Stimulated activated CD4-positive, alpha-beta T cell treated with anti-CD3 and anti-CD28 coated beads, Interleukin-1b, Interleukin-23, amount 100 ng/mL, for 48 hours (primary cell): ENCODE measurements around the gene SLC39A10.
A peak's percentile ranks its signal among the peaks of the same experiment; 100 is the strongest.
"Not testable (repeated sequence)": the region's sequence is repeated elsewhere in the genome, so short reads cannot be mapped to it uniquely, and the experiment has no call there.

Experiments used
- DNase-seq: peaks from one replicate; pipeline ENCODE4 v3.0.0-alpha.2; 2020

SLC39A10 gene

GRCh38 chr2:195656859-195657633, at the start of gene SLC39A10:
Gene SLC39A10, plus strand, starts transcription at chr2:195657226. Its CDS starts 22,817 bp downstream, at chr2:195680043.
- DNase-seq, result peak; percentile 97

GRCh38 chr2:195608768-195609454, 48.1 kb upstream of the SLC39A10 start:
- no peak for DNase-seq

- no peak for DNase-seq
Observed at GRCh38 chr2:195610717-195611116, 46.3 kb upstream of the SLC39A10 start.

GRCh38 chr2:195612611-195613495, 44.2 kb upstream of the SLC39A10 start:
- no peak for DNase-seq

GRCh38 chr2:195613922-195614321, 43.1 kb upstream of the SLC39A10 start:
- no peak for DNase-seq

GRCh38 chr2:195619590-195619989, 37.4 kb upstream of the SLC39A10 start:
- DNase-seq, result no peak

- no peak for DNase-seq
Observed at GRCh38 chr2:195620501-195620900, 36.5 kb upstream of the SLC39A10 start.

GRCh38 chr2:195622966-195623365, 34.1 kb upstream of the SLC39A10 start:
- no peak for DNase-seq

GRCh38 chr2:195626507-195626906, 30.5 kb upstream of the SLC39A10 start:
- DNase-seq, result no peak

GRCh38 chr2:195628666-195629065, 28.4 kb upstream of the SLC39A10 start:
- no peak for DNase-seq

GRCh38 chr2:195632856-195633572, 24.0 kb upstream of the SLC39A10 start:
- DNase-seq, result no peak

- no peak for DNase-seq
Observed at GRCh38 chr2:195633573-195633870, 23.5 kb upstream of the SLC39A10 start.

GRCh38 chr2:195633974-195634373, 23.1 kb upstream of the SLC39A10 start:
- DNase-seq, result no peak

GRCh38 chr2:195636890-195637289, 20.1 kb upstream of the SLC39A10 start:
- DNase-seq, result no peak

GRCh38 chr2:195638750-195639149, 18.3 kb upstream of the SLC39A10 start:
- DNase-seq, result no peak

GRCh38 chr2:195639238-195639858, 17.7 kb upstream of the SLC39A10 start:
- no peak for DNase-seq

GRCh38 chr2:195639959-195640358, 17.1 kb upstream of the SLC39A10 start:
- DNase-seq, result no peak

- DNase-seq, result no peak
Observed at GRCh38 chr2:195642027-195642678, 14.9 kb upstream of the SLC39A10 start.

- DNase-seq, result no peak
Observed at GRCh38 chr2:195642679-195643068, 14.4 kb upstream of the SLC39A10 start.

GRCh38 chr2:195644708-195645107, 12.3 kb upstream of the SLC39A10 start:
- not testable (repeated sequence) for DNase-seq

GRCh38 chr2:195645413-195645812, 11.6 kb upstream of the SLC39A10 start:
- DNase-seq, result no peak

GRCh38 chr2:195646424-195646823, 10.6 kb upstream of the SLC39A10 start:
- no peak for DNase-seq
